Aorta (tissue), 5 donors: ENCODE measurements around the gene RIC1. TPM values are rescaled to one million over a fixed set of nuclear protein-coding genes. Genes with fewer than 3 reads are reported as not detected.
"Not testable (repeated sequence)": the region's sequence is repeated elsewhere in the genome, so short reads cannot be mapped to it uniquely, and the experiment has no call there.

ENCODE experiments used
- ATAC-seq: fragments of 200-7000 bp; cut with Tn5 transposase; one replicate; pipeline ENCODE4 v1.9.1; 2022; ENCODE audit warnings: moderate library complexity; ENCODE audit not compliant: low FRiP score
- DNase-seq, 2 donors: peaks; one replicate each; pipeline ENCODE4 v3.0.0-alpha.2; 2020
- H3K27ac ChIP-seq, 2 donors: one replicate each; pipeline ENCODE4 v1.5.1; 2013; ENCODE audit warnings: low read length in 2 of 2, mild to moderate bottlenecking in 2 of 2, moderate library complexity in 2 of 2, control low read depth in 1 of 2, inconsistent platforms in 1 of 2, low read depth in 1 of 2
- H3K27me3 ChIP-seq, 2 donors: one replicate each; pipeline ENCODE4 v1.6.1; 2013; ENCODE audit warnings: control low read depth in 1 of 2, low read length in 1 of 2, mild to moderate bottlenecking in 1 of 2, moderate library complexity in 1 of 2; ENCODE audit not compliant: insufficient read depth in 2 of 2, control insufficient read depth in 1 of 2
- H3K36me3 ChIP-seq, 2 donors: one replicate each; pipeline ENCODE4 v1.6.1; 2013; ENCODE audit warnings: control low read depth in 1 of 2, low read length in 1 of 2, mild to moderate bottlenecking in 1 of 2; ENCODE audit not compliant: insufficient read depth in 2 of 2, control insufficient read depth in 1 of 2
- H3K4me1 ChIP-seq, 2 donors: one replicate each; pipeline ENCODE4 v1.6.1; 2013; ENCODE audit warnings: low read length in 2 of 2, control low read depth in 1 of 2, mild to moderate bottlenecking in 1 of 2, moderate library complexity in 1 of 2; ENCODE audit not compliant: insufficient read depth in 2 of 2, control insufficient read depth in 1 of 2
- H3K4me3 ChIP-seq, 2 donors: one replicate each; pipeline ENCODE4 v1.5.1; 2013; ENCODE audit warnings: low read length in 2 of 2, control low read depth in 1 of 2, mild to moderate bottlenecking in 1 of 2
- H3K9me3 ChIP-seq: one replicate; pipeline ENCODE4 v1.6.1; 2013; ENCODE audit warnings: mild to moderate bottlenecking, low read length; ENCODE audit not compliant: control insufficient read depth
- WGBS, 2 donors: extraction: QIAGEN DNeasy Blood & Tissue Kit; methylation state at CpG; one replicate each; pipeline ENCODE4 v1.1.7; 2013; 5-methylcytosine and 5-hydroxymethylcytosine counted together
- intact Hi-C, 2 donors: fragments of 100-400 bp; cut with DNase I; formaldehyde crosslinking; loops; one replicate each; pipeline versions ENCODE4 v1.14.2 to v1.15.0; 2022
- polyA plus RNA-seq, 2 donors: library from polyadenylated mRNA; stranded (reverse); fragments of 200-250 nt; gene quantifications; one replicate each; pipeline ENCODE4 v1.2.3, GENCODE V29; 2013
- total RNA-seq, 2 donors: library from RNA; stranded (reverse); fragmentation: NEBNext Ultra II Directional; extraction: Animal tissue kit (Norgen Biotek cat#: 25700); gene quantifications; one replicate each; pipeline ENCODE4 v1.2.1, GENCODE V29; 2021
- donor health status: healthy with polysubstance abuse.
- donor health status: Bipolar disorder and iron deficiency.
- donor health status: DM: no; HTN: no; CAD: no.
- donor health status: DM: no; HTN: no; CAD: no.
- donor health status: DM: yes; HTN: yes; CAD: no.

The RIC1 gene
- total and polyA plus RNA-seq, 4 donors = 3.0 to 36.7 (median 17.3) TPM

DNA sequence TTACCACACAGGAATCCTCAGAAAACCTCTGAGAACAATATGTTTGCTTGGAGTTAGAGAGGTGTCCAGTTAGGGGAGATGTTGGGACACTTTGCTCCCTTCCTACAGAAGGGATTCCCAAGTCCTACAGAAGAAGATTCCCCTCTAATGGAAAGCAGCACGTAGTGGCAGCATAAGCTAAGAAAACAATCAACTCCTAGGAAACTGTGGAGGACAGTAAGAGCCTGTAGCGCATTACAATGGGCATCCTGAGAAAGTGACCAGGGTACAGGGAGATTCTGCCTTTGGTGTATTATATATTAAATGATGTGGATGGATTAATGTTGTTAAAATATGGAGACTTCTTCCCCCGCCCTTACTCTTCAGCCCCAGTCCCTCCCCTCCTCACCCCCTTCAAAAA lies 13.9 kb upstream of the RIC1 start:
- DNase-seq (no peak), ATAC-seq (no peak)
- Histone ChIP-seq H3K4me1 (no peaks in the 10 kb centered on the region), H3K4me3 (no peak overlapping the region), H3K27ac (no peak overlapping the region), H3K36me3 (no peaks in the 10 kb centered on the region), H3K27me3 (no peaks in the 10 kb centered on the region), H3K9me3 (no peaks in the 10 kb centered on the region)
- WGBS, 2 donors = 85 to 89% methylated on average over 3 of the region's 3 CpGs
- intact Hi-C loops = no loop called here

- no peaks in the 10 kb centered on the region for H3K4me1 ChIP-seq
- intact Hi-C loops = no loop called here
- no peak for ATAC-seq
- H3K4me3 ChIP-seq = no peak overlapping the region
- H3K9me3 ChIP-seq = no peaks in the 10 kb centered on the region
- no peaks in the 10 kb centered on the region for H3K36me3 ChIP-seq
- DNase-seq = no peak
- no peak overlapping the region for H3K27ac ChIP-seq
- no peaks in the 10 kb centered on the region for H3K27me3 ChIP-seq
These were observed 11.2 kb upstream of the RIC1 start for GRCh38 chr9:5617749-5618148.

- Histone ChIP-seq H3K4me3 (no peak overlapping the region), H3K36me3 (no peaks in the 10 kb centered on the region), H3K27me3 (no peaks in the 10 kb centered on the region), H3K27ac (no peak overlapping the region), H3K4me1 (peaks cover 2 to 8% of the 10 kb centered on the region in 2 donors), H3K9me3 (no peaks in the 10 kb centered on the region)
- intact Hi-C loops = no loop called here
- ATAC-seq (no peak), DNase-seq (no peak)
- 79 to 84% methylated on average over 2 of the region's 2 CpGs for WGBS, 2 donors
These were observed 8.4 kb upstream of the RIC1 start for GRCh38 chr9:5620494-5620893.

DNA sequence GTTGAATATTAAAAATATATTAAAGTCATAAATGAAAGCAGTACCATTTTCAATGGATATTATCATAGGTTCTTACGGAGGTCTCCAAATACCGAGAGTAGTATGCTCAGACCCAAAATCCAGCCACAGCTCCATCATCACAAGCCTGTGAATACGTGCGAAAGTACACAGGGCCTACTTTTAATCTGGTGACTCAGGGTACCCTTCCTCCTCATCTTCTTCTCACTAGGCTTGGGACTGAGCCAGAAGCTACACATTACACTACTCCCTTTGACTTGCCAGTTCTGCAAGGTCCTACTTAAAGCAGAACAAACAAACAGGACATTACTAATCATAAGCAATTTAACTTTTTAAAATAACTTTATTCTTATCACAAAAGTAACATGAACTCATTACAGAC lies 7.6 kb upstream of the RIC1 start:
- intact Hi-C loops = no loop called here
- ATAC-seq (peak; percentile 49), DNase-seq (no peak)
- Histone ChIP-seq H3K36me3 (no peaks in the 10 kb centered on the region), H3K4me1 (peaks cover 2 to 8% of the 10 kb centered on the region in 2 donors), H3K27ac (peak overlapping the region in 1 of 2 donors; percentile 33), H3K9me3 (no peaks in the 10 kb centered on the region), H3K27me3 (no peaks in the 10 kb centered on the region), H3K4me3 (no peak overlapping the region)
- 19 to 29% methylated on average over 4 of the region's 4 CpGs for WGBS, 2 donors

GRCh38 chr9:5622016-5622415 lies 6.9 kb upstream of the RIC1 start:
- H3K27ac ChIP-seq = no peak overlapping the region
- H3K36me3 ChIP-seq = no peaks in the 10 kb centered on the region
- ATAC-seq (peak; percentile 79), DNase-seq (no peak)
- intact Hi-C loops = no loop called here
- H3K27me3 ChIP-seq = no peaks in the 10 kb centered on the region
- peaks cover 2 to 8% of the 10 kb centered on the region in 2 donors for H3K4me1 ChIP-seq
- no peaks in the 10 kb centered on the region for H3K9me3 ChIP-seq
- H3K4me3 ChIP-seq = no peak overlapping the region
- 2 to 9% methylated on average over 3 of the region's 3 CpGs for WGBS, 2 donors

- peaks cover 2 to 8% of the 10 kb centered on the region in 2 donors for H3K4me1 ChIP-seq
- ATAC-seq = no peak
- H3K9me3 ChIP-seq = no peaks in the 10 kb centered on the region
- no peak overlapping the region for H3K4me3 ChIP-seq
- H3K27me3 ChIP-seq = no peaks in the 10 kb centered on the region
- 99% methylated on average over 2 of the region's 2 CpGs for WGBS, 2 donors
- no peak overlapping the region for H3K27ac ChIP-seq
- no peak for DNase-seq
- H3K36me3 ChIP-seq = no peaks in the 10 kb centered on the region
- intact Hi-C loops = no loop called here
These were observed 4.3 kb upstream of the RIC1 start for GRCh38 chr9:5624655-5625054.

DNA sequence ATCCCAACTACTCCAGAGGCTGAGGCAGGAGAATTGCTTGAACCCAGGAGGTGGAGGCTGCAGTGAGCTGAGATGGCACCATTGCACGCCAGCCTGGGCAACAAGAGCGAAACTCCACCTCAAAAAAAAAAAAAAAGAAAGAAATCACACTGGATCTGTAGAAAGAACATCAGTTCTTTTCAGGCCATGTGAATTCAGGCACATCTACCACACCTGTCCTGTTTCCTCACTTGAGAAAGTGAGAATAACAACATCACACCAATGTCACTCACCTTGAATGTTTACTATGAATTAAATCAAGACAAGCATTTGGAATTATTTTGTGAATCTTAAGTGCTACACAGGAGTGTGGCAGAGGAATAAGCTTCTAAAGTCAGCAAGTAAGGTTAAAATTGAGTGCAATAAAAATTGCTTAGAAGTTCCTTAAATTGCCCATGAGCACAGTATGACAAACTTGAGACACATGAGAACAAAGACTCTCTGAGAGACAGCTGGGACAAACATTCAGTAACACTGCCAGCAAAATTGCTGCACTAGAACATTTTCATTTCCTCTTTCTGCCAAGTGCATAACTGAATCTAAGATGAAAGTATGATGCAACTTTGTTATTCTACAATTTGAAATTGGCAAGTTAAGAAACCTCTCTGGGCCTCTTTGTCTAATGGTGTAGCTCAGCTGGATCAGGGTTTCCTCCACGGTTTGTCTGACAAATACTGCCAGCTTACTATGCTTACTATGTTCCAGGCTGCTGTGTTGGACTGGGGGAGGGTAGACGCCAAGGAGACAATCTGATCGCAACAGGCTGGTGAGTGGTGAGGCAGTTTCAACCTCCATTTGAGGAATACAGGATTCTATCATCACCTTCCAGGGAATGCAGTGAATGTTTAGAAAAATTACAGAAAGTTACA lies 1.9 kb upstream of the RIC1 start:
- no peaks in the 10 kb centered on the region for H3K36me3 ChIP-seq
- 28 to 30% methylated on average over 5 of the region's 5 CpGs for WGBS, 2 donors
- intact Hi-C loops = no loop called here

GRCh38 chr9:5627686-5628085 lies 1.2 kb upstream of the RIC1 start:
- H3K36me3 ChIP-seq, H3K27me3 ChIP-seq, ATAC-seq, intact Hi-C loops, H3K4me1 ChIP-seq, H3K9me3 ChIP-seq: not testable (repeated sequence)
- WGBS, 2 donors = 57 to 60% methylated on average over 11 of the region's 11 CpGs
- Histone ChIP-seq H3K4me3 (peak overlapping the region; percentile 70 to 90), H3K27ac (peak overlapping the region in 1 of 2 donors; percentile 68)
- peak in 1 of 2 donors; percentile 47 for DNase-seq

More for the DNA sequence above, 1.9 kb upstream of the RIC1 start:
- no peaks in the 10 kb centered on the region for H3K27me3 ChIP-seq
- no peak overlapping the region for H3K4me3 ChIP-seq
- peak overlapping the region in 1 of 2 donors; percentile 61 for H3K27ac ChIP-seq
- H3K4me1 ChIP-seq = peaks cover 2 to 8% of the 10 kb centered on the region in 2 donors
- ATAC-seq (peak; percentile 51), DNase-seq (peak in 1 of 2 donors; percentile 65)
- H3K9me3 ChIP-seq = no peaks in the 10 kb centered on the region

- H3K27me3 ChIP-seq = no peaks in the 10 kb centered on the region
- no peaks in the 10 kb centered on the region for H3K36me3 ChIP-seq
- intact Hi-C loops = no loop called here
- no peak for ATAC-seq
- 0% methylated on average over 7 of the region's 7 CpGs for WGBS, 2 donors
- peaks cover 2 to 8% of the 10 kb centered on the region in 2 donors for H3K4me1 ChIP-seq
- peak overlapping the region; percentile 68 to 85 for H3K27ac ChIP-seq
- peak overlapping the region; percentile 70 to 90 for H3K4me3 ChIP-seq
- no peak for DNase-seq
- no peaks in the 10 kb centered on the region for H3K9me3 ChIP-seq
These were observed 751 bp upstream of the RIC1 start for GRCh38 chr9:5628183-5628529.
